HL-60/S4 treated with retinoic acid at 250 ng/mL for 4 days and 3 days (cell line): ENCODE data around the gene FRYL.
"Not testable (repeated sequence)": the region's sequence is repeated elsewhere in the genome, so short reads cannot be mapped to it uniquely, and the experiment has no call there.

Experiments used
- in situ Hi-C: fragments of 300-500 bp; cut with MboI; formaldehyde crosslinking; loops from 2 replicates; pipeline ENCODE4 v1.7.0; 2022; ENCODE audit warnings: low sequenced_read_pairs

FRYL gene

GRCh38 chr4:48779998-48780864, at the start of gene FRYL:
Gene FRYL, minus strand, starts transcription at chr4:48780279. Its CDS starts 145,869 bp downstream, at chr4:48634410.
- in situ Hi-C loops = no loop called here

GRCh38 chr4:48827622-48828021, 47.5 kb upstream of the FRYL start:
- in situ Hi-C loops = no loop called here

- in situ Hi-C loops = not testable (repeated sequence)
These were observed 41.4 kb upstream of the FRYL start for GRCh38 chr4:48821431-48821830.

- in situ Hi-C loops = no loop called here
These were observed 36.9 kb upstream of the FRYL start for GRCh38 chr4:48816971-48817370.

- in situ Hi-C loops = not testable (repeated sequence)
These were observed 36.2 kb upstream of the FRYL start for GRCh38 chr4:48816297-48816696.

- in situ Hi-C loops = no loop called here
These were observed 35.4 kb upstream of the FRYL start for GRCh38 chr4:48815483-48815882.

GRCh38 chr4:48813964-48814363, 33.9 kb upstream of the FRYL start:
- in situ Hi-C loops = no loop called here

- in situ Hi-C loops = no loop called here
These were observed 32.8 kb upstream of the FRYL start for GRCh38 chr4:48812866-48813265.

GRCh38 chr4:48804584-48805301, 24.7 kb upstream of the FRYL start:
- in situ Hi-C loops = no loop called here

- in situ Hi-C loops = no loop called here
These were observed 21.1 kb upstream of the FRYL start for GRCh38 chr4:48801016-48801715.

- in situ Hi-C loops = not testable (repeated sequence)
These were observed 20.1 kb upstream of the FRYL start for GRCh38 chr4:48800155-48800554.

- in situ Hi-C loops = no loop called here
These were observed 19.1 kb upstream of the FRYL start for GRCh38 chr4:48799157-48799556.

GRCh38 chr4:48798117-48798516, 18.0 kb upstream of the FRYL start:
- in situ Hi-C loops = no loop called here

GRCh38 chr4:48796927-48797679, 17.0 kb upstream of the FRYL start:
- in situ Hi-C loops = no loop called here

GRCh38 chr4:48796191-48796926, 16.3 kb upstream of the FRYL start:
- in situ Hi-C loops = no loop called here

GRCh38 chr4:48795108-48795507, 15.0 kb upstream of the FRYL start:
- in situ Hi-C loops = no loop called here

- in situ Hi-C loops = no loop called here
These were observed 12.4 kb upstream of the FRYL start for GRCh38 chr4:48792348-48793006.

- in situ Hi-C loops = no loop called here
These were observed 11.2 kb upstream of the FRYL start for GRCh38 chr4:48791313-48791712.

- in situ Hi-C loops = no loop called here
These were observed 10.5 kb upstream of the FRYL start for GRCh38 chr4:48790561-48790960.

GRCh38 chr4:48787056-48787455, 7.0 kb upstream of the FRYL start:
- in situ Hi-C loops = no loop called here
